GM23338 (cell line): Measurements from ENCODE around the gene MTHFD2L. TPM values are rescaled to one million over a fixed set of nuclear protein-coding genes. Genes with fewer than 3 reads are reported as not detected.

Experiments used
- ATAC-seq: fragments of 200-7000 bp; cut with Tn5 transposase; 3 replicates; pipeline ENCODE4 v1.9.1; 2020
- DNase-seq: peaks from one replicate; pipeline ENCODE4 v3.0.0-alpha.2; 2015; ENCODE audit warnings: low spot score
- H2AFZ ChIP-seq: fragments of 200-600 bp; sonication (generic); 2 replicates; pipeline ENCODE4 v1.8.0; 2016; ENCODE audit warnings: antibody characterized with exemption, mild to moderate bottlenecking, moderate library complexity
- H3F3A ChIP-seq: fragments of 200-600 bp; sonication (generic); replicated peaks from 2 replicates; pipeline ENCODE4 v1.8.0; 2017; ENCODE audit warnings: antibody characterized with exemption, mixed run types, low read depth
- H3K27ac ChIP-seq: fragments of 200-600 bp; sonication (generic); 2 replicates; pipeline ENCODE4 v1.6.1; 2016; ENCODE audit warnings: low read depth
- H3K27me3 ChIP-seq: fragments of 200-600 bp; sonication (generic); 2 replicates; pipeline ENCODE4 v1.8.0; 2016; ENCODE audit warnings: mild to moderate bottlenecking, mixed run types, moderate library complexity; ENCODE audit not compliant: insufficient read depth
- H3K36me3 ChIP-seq: fragments of 200-600 bp; sonication (generic); 2 replicates; pipeline ENCODE4 v1.8.0; 2016; ENCODE audit warnings: mild to moderate bottlenecking; ENCODE audit not compliant: insufficient read depth
- H3K4me1 ChIP-seq: fragments of 200-600 bp; sonication (generic); 2 replicates; pipeline ENCODE4 v1.8.0; 2016; ENCODE audit warnings: mild to moderate bottlenecking, moderate library complexity; ENCODE audit not compliant: insufficient read depth
- H3K4me2 ChIP-seq: fragments of 200-600 bp; sonication (generic); 2 replicates; pipeline ENCODE4 v1.7.1; 2017; ENCODE audit warnings: mixed run types
- H3K4me3 ChIP-seq: fragments of 200-600 bp; sonication (generic); 2 replicates; pipeline ENCODE4 v1.6.1; 2016; ENCODE audit warnings: mixed run types
- H3K79me2 ChIP-seq: fragments of 200-600 bp; sonication (generic); replicated peaks from 2 replicates; pipeline ENCODE4 v1.8.0; 2017; ENCODE audit warnings: mild to moderate bottlenecking; ENCODE audit not compliant: insufficient read depth
- H3K9me2 ChIP-seq: fragments of 200-600 bp; sonication (generic); 2 replicates; pipeline ENCODE4 v1.8.0; 2017; ENCODE audit not compliant: insufficient read depth
- H4K20me1 ChIP-seq: fragments of 200-600 bp; sonication (generic); replicated peaks from 2 replicates; pipeline ENCODE4 v1.8.0; 2017; ENCODE audit warnings: mild to moderate bottlenecking; ENCODE audit not compliant: insufficient read depth
- H3K27ac Mint-ChIP-seq: 2 replicates; pipeline ENCODE4 v1.8.0; 2020; ENCODE audit warnings: inconsistent platforms, mild to moderate bottlenecking, moderate library complexity, mixed read lengths
- H3K27me3 Mint-ChIP-seq: 3 replicates; pipeline ENCODE4 v1.8.0; 2022; ENCODE audit warnings: low read depth, mild to moderate bottlenecking, moderate library complexity, mixed read lengths, inconsistent platforms; ENCODE audit not compliant: insufficient read depth, poor library complexity
- H3K36me3 Mint-ChIP-seq: 3 replicates; pipeline ENCODE4 v1.8.0; 2021; ENCODE audit warnings: low read depth, mild to moderate bottlenecking, inconsistent platforms, moderate library complexity, mixed read lengths
- H3K4me1 Mint-ChIP-seq: 3 replicates; pipeline ENCODE4 v1.8.0; 2020; ENCODE audit warnings: mild to moderate bottlenecking, inconsistent platforms, mixed read lengths
- H3K4me3 Mint-ChIP-seq: 3 replicates; pipeline ENCODE4 v1.8.0; 2021; ENCODE audit warnings: moderate library complexity, mild to moderate bottlenecking, inconsistent platforms, mixed read lengths
- H3K9me3 Mint-ChIP-seq: 3 replicates; pipeline ENCODE4 v1.8.0; 2020; ENCODE audit warnings: moderate library complexity, mild to moderate bottlenecking, inconsistent platforms, mixed read lengths
- CREB1 ChIP-seq: fragments of 250-450 bp; sonication (Bioruptor Pico); IDR thresholded peaks from 2 replicates; pipeline ENCODE4 v1.5.0; 2020; ENCODE audit warnings: low read depth, mild to moderate bottlenecking, moderate library complexity
- EZH2 ChIP-seq: fragments of 200-600 bp; sonication (generic); IDR thresholded peaks from one replicate; pipeline ENCODE4 v1.8.0; 2017; ENCODE audit warnings: antibody characterized with exemption, mild to moderate bottlenecking, low read depth; ENCODE audit not compliant: unreplicated experiment
- EZH2phosphoT487 ChIP-seq: fragments of 200-600 bp; sonication (generic); IDR thresholded peaks from one replicate; pipeline ENCODE4 v1.8.1; 2018; ENCODE audit warnings: antibody characterized with exemption; ENCODE audit not compliant: unreplicated experiment
- JUNB ChIP-seq: IDR thresholded peaks from one replicate; pipeline ENCODE4 v1.6.1; 2016; ENCODE audit warnings: antibody characterized with exemption; ENCODE audit not compliant: unreplicated experiment
- NANOG ChIP-seq: IDR thresholded peaks from 2 replicates; pipeline ENCODE4 v1.6.1; 2016; ENCODE audit warnings: antibody characterized with exemption, borderline replicate concordance
- POLR2AphosphoS5 ChIP-seq: IDR thresholded peaks from 2 replicates; pipeline ENCODE4 v1.6.1; 2016; ENCODE audit warnings: antibody characterized with exemption, low read depth
- STAT1 ChIP-seq: IDR thresholded peaks from one replicate; pipeline ENCODE4 v1.6.1; 2016; ENCODE audit warnings: antibody characterized with exemption; ENCODE audit not compliant: unreplicated experiment
- ZNF114 ChIP-seq: fragments of 250-450 bp; sonication (Bioruptor Pico); IDR thresholded peaks from 2 replicates; pipeline ENCODE4 v1.5.0; 2020; ENCODE audit warnings: mild to moderate bottlenecking, moderate library complexity
- ZNF331 ChIP-seq: fragments of 250-450 bp; sonication (Bioruptor Pico); IDR thresholded peaks from 2 replicates; pipeline ENCODE4 v1.5.0; 2020; ENCODE audit warnings: low read depth, mild to moderate bottlenecking, moderate library complexity
- polyA plus RNA-seq: library from polyadenylated mRNA; unstranded; fragments of >200 nt; fragmentation: Nextera tagmentation; extraction: Ambion mirVana; gene quantifications from 2 replicates; pipeline ENCODE4 v1.2.1, GENCODE V29; 2016
- total RNA-seq: library from RNA; depleted of rRNA; stranded (reverse); fragments of >200 nt; shearing (Covaris generic); gene quantifications from 2 replicates; pipeline ENCODE4 v1.2.3, GENCODE V29; 2014
- TF ChIP-seq, protein P1 (sequence below): IDR thresholded peaks from one replicate; pipeline ENCODE4 v1.6.1; 2018; ENCODE audit warnings: antibody characterized with exemption; ENCODE audit not compliant: unreplicated experiment
- TF ChIP-seq, protein P2 (sequence below): IDR thresholded peaks from 2 replicates; pipeline ENCODE4 v1.6.1; 2016; ENCODE audit warnings: antibody characterized with exemption
- TF ChIP-seq, protein P3 (sequence below), 2 experiments: fragments of 200-600 bp in 1 of 2; sonication (generic) in 1 of 2; conservative IDR thresholded peaks; 2 replicates each; pipeline versions ENCODE4 v1.5.1 to v1.6.1; 2016 to 2017; ENCODE audit warnings: antibody characterized with exemption in 2 of 2, low read depth in 2 of 2, mild to moderate bottlenecking in 2 of 2, moderate library complexity in 1 of 2
- TF ChIP-seq, protein P4 (sequence below): fragments of 250-450 bp; sonication (Bioruptor Pico); IDR thresholded peaks from 2 replicates; pipeline ENCODE4 v1.5.0; 2020; ENCODE audit warnings: mild to moderate bottlenecking, moderate library complexity

MTHFD2L gene
- total and polyA plus RNA-seq, 2 experiments from 2014 or later, result 24.4 to 35.7 TPM

- no peak overlapping the region for H3K27ac Mint-ChIP-seq
- DNase-seq, result no peak
- H2AFZ ChIP-seq, result no peak overlapping the region
- no peaks in the 10 kb centered on the region for H3K27me3 Mint-ChIP-seq
- no peaks in the 10 kb centered on the region for H4K20me1 ChIP-seq
- H3K27me3 ChIP-seq, result no peaks in the 10 kb centered on the region
- H3K9me2 ChIP-seq, result no peaks in the 10 kb centered on the region
- H3K4me3 ChIP-seq, result no peak overlapping the region
- no peaks in the 10 kb centered on the region for H3K4me1 Mint-ChIP-seq
- H3K9me3 Mint-ChIP-seq, result no peaks in the 10 kb centered on the region
- no peaks in the 10 kb centered on the region for H3F3A ChIP-seq
- no peak overlapping the region for H3K27ac ChIP-seq
- no peaks in the 10 kb centered on the region for H3K79me2 ChIP-seq
- no peaks in the 10 kb centered on the region for H3K36me3 ChIP-seq
- no peak overlapping the region for H3K4me3 Mint-ChIP-seq
- ATAC-seq, result no peak
- no peaks in the 10 kb centered on the region for H3K4me1 ChIP-seq
- H3K36me3 Mint-ChIP-seq, result no peaks in the 10 kb centered on the region
- H3K4me2 ChIP-seq, result no peak overlapping the region
- TF ChIP-seq POLR2AphosphoS5 (no peak), STAT1 (no peak), EZH2phosphoT487 (no peak), ZNF114 (no peak), CREB1 (CRISPR knock-in tag) (no peak), EZH2 (no peak), ZNF331 (CRISPR knock-in tag) (no peak), NANOG (no peak), JUNB (no peak)
- TF ChIP-seq, protein P1, sequence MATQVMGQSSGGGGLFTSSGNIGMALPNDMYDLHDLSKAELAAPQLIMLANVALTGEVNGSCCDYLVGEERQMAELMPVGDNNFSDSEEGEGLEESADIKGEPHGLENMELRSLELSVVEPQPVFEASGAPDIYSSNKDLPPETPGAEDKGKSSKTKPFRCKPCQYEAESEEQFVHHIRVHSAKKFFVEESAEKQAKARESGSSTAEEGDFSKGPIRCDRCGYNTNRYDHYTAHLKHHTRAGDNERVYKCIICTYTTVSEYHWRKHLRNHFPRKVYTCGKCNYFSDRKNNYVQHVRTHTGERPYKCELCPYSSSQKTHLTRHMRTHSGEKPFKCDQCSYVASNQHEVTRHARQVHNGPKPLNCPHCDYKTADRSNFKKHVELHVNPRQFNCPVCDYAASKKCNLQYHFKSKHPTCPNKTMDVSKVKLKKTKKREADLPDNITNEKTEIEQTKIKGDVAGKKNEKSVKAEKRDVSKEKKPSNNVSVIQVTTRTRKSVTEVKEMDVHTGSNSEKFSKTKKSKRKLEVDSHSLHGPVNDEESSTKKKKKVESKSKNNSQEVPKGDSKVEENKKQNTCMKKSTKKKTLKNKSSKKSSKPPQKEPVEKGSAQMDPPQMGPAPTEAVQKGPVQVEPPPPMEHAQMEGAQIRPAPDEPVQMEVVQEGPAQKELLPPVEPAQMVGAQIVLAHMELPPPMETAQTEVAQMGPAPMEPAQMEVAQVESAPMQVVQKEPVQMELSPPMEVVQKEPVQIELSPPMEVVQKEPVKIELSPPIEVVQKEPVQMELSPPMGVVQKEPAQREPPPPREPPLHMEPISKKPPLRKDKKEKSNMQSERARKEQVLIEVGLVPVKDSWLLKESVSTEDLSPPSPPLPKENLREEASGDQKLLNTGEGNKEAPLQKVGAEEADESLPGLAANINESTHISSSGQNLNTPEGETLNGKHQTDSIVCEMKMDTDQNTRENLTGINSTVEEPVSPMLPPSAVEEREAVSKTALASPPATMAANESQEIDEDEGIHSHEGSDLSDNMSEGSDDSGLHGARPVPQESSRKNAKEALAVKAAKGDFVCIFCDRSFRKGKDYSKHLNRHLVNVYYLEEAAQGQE, result no peak
- TF ChIP-seq, protein P2, sequence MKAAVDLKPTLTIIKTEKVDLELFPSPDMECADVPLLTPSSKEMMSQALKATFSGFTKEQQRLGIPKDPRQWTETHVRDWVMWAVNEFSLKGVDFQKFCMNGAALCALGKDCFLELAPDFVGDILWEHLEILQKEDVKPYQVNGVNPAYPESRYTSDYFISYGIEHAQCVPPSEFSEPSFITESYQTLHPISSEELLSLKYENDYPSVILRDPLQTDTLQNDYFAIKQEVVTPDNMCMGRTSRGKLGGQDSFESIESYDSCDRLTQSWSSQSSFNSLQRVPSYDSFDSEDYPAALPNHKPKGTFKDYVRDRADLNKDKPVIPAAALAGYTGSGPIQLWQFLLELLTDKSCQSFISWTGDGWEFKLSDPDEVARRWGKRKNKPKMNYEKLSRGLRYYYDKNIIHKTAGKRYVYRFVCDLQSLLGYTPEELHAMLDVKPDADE, result no peak
- TF ChIP-seq, protein P3, sequence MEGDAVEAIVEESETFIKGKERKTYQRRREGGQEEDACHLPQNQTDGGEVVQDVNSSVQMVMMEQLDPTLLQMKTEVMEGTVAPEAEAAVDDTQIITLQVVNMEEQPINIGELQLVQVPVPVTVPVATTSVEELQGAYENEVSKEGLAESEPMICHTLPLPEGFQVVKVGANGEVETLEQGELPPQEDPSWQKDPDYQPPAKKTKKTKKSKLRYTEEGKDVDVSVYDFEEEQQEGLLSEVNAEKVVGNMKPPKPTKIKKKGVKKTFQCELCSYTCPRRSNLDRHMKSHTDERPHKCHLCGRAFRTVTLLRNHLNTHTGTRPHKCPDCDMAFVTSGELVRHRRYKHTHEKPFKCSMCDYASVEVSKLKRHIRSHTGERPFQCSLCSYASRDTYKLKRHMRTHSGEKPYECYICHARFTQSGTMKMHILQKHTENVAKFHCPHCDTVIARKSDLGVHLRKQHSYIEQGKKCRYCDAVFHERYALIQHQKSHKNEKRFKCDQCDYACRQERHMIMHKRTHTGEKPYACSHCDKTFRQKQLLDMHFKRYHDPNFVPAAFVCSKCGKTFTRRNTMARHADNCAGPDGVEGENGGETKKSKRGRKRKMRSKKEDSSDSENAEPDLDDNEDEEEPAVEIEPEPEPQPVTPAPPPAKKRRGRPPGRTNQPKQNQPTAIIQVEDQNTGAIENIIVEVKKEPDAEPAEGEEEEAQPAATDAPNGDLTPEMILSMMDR (conservative IDR thresholded peaks at IDR 0.05; ENCODE audit: low read depth in 2 of 2), result no peak
- TF ChIP-seq, protein P4, sequence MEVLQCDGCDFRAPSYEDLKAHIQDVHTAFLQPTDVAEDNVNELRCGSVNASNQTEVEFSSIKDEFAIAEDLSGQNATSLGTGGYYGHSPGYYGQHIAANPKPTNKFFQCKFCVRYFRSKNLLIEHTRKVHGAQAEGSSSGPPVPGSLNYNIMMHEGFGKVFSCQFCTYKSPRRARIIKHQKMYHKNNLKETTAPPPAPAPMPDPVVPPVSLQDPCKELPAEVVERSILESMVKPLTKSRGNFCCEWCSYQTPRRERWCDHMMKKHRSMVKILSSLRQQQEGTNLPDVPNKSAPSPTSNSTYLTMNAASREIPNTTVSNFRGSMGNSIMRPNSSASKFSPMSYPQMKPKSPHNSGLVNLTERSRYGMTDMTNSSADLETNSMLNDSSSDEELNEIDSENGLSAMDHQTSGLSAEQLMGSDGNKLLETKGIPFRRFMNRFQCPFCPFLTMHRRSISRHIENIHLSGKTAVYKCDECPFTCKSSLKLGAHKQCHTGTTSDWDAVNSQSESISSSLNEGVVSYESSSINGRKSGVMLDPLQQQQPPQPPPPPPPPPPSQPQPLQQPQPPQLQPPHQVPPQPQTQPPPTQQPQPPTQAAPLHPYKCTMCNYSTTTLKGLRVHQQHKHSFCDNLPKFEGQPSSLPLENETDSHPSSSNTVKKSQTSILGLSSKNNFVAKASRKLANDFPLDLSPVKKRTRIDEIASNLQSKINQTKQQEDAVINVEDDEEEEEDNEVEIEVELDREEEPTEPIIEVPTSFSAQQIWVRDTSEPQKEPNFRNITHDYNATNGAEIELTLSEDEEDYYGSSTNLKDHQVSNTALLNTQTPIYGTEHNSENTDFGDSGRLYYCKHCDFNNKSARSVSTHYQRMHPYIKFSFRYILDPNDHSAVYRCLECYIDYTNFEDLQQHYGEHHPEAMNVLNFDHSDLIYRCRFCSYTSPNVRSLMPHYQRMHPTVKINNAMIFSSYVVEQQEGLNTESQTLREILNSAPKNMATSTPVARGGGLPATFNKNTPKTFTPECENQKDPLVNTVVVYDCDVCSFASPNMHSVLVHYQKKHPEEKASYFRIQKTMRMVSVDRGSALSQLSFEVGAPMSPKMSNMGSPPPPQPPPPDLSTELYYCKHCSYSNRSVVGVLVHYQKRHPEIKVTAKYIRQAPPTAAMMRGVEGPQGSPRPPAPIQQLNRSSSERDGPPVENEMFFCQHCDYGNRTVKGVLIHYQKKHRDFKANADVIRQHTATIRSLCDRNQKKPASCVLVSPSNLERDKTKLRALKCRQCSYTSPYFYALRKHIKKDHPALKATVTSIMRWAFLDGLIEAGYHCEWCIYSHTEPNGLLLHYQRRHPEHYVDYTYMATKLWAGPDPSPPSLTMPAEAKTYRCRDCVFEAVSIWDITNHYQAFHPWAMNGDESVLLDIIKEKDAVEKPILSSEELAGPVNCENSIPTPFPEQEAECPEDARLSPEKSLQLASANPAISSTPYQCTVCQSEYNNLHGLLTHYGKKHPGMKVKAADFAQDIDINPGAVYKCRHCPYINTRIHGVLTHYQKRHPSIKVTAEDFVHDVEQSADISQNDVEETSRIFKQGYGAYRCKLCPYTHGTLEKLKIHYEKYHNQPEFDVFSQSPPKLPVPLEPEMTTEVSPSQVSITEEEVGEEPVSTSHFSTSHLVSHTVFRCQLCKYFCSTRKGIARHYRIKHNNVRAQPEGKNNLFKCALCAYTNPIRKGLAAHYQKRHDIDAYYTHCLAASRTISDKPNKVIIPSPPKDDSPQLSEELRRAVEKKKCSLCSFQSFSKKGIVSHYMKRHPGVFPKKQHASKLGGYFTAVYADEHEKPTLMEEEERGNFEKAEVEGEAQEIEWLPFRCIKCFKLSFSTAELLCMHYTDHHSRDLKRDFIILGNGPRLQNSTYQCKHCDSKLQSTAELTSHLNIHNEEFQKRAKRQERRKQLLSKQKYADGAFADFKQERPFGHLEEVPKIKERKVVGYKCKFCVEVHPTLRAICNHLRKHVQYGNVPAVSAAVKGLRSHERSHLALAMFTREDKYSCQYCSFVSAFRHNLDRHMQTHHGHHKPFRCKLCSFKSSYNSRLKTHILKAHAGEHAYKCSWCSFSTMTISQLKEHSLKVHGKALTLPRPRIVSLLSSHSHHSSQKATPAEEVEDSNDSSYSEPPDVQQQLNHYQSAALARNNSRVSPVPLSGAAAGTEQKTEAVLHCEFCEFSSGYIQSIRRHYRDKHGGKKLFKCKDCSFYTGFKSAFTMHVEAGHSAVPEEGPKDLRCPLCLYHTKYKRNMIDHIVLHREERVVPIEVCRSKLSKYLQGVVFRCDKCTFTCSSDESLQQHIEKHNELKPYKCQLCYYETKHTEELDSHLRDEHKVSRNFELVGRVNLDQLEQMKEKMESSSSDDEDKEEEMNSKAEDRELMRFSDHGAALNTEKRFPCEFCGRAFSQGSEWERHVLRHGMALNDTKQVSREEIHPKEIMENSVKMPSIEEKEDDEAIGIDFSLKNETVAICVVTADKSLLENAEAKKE (CRISPR knock-in tag), result no peak
These were observed 104.6 kb downstream of the MTHFD2L start for GRCh38 chr4:74262522-74262921.
